Neural crest cell (in vitro differentiated cells): ENCODE measurements around the gene CASP14. TPM values are rescaled to one million over a fixed set of nuclear protein-coding genes. Genes with fewer than 3 reads are reported as not detected.

Source experiments
- DNase-seq: peaks from one replicate; pipeline ENCODE4 v3.0.0; 2021; ENCODE audit warnings: low read depth, mixed read lengths, low spot score
- H3K27ac Mint-ChIP-seq: one replicate; pipeline ENCODE4 v1.8.0; 2021; ENCODE audit warnings: mild to moderate bottlenecking, mixed read lengths; ENCODE audit not compliant: unreplicated experiment
- H3K27me3 Mint-ChIP-seq: 2 replicates; pipeline ENCODE4 v1.8.0; 2021; ENCODE audit warnings: low read depth, mild to moderate bottlenecking, mixed read lengths
- H3K36me3 Mint-ChIP-seq: 2 replicates; pipeline ENCODE4 v1.8.0; 2021; ENCODE audit warnings: low read depth, mild to moderate bottlenecking, mixed read lengths
- H3K4me1 Mint-ChIP-seq: 2 replicates; pipeline ENCODE4 v1.8.0; 2021; ENCODE audit warnings: mixed read lengths
- H3K4me3 Mint-ChIP-seq: one replicate; pipeline ENCODE4 v1.8.0; 2021; ENCODE audit warnings: mild to moderate bottlenecking, mixed read lengths
- H3K9me3 Mint-ChIP-seq: 2 replicates; pipeline ENCODE4 v1.8.0; 2021; ENCODE audit warnings: mixed read lengths
- total RNA-seq: library from RNA; stranded (reverse); gene quantifications from 2 replicates; pipeline ENCODE4 v1.2.1, GENCODE V29; 2021
- TF ChIP-seq, protein P1 (sequence below): fragments of 200-600 bp; sonication (generic); conservative IDR thresholded peaks from 2 replicates; pipeline ENCODE4 v1.5.0; 2021; ENCODE audit warnings: antibody characterized with exemption, mild to moderate bottlenecking

The CASP14 gene
- total RNA-seq, 1 donor from 2014 or later, result not detected

DNA sequence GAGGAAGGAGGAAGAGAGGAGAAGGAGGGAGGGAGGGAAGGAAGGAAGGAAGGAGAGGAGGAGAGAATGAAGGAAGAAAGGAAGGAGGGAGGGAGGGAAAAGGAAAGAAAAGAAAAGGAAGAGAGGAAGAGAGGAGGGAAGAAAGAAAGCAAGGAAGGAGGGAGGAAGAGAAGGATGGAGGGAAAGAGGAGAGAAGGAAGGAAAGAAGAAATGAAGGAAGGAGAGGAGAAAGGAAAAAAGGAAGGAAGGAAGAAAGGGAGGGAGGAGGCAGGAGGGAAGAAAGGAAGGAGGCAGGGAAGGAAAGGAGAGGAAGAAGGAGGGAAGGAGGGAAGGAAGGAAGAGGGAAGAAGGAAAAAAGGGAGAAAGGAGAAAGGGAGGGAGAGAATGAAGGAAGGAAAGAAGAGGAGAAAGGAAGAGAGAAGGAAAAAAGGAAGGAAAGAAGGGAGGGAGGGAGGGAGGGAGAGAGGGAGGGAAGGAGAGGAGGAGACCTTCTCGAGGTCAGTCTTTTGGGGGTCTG is 13.4 kb upstream of the CASP14 start:
- TF ChIP-seq, protein P1, sequence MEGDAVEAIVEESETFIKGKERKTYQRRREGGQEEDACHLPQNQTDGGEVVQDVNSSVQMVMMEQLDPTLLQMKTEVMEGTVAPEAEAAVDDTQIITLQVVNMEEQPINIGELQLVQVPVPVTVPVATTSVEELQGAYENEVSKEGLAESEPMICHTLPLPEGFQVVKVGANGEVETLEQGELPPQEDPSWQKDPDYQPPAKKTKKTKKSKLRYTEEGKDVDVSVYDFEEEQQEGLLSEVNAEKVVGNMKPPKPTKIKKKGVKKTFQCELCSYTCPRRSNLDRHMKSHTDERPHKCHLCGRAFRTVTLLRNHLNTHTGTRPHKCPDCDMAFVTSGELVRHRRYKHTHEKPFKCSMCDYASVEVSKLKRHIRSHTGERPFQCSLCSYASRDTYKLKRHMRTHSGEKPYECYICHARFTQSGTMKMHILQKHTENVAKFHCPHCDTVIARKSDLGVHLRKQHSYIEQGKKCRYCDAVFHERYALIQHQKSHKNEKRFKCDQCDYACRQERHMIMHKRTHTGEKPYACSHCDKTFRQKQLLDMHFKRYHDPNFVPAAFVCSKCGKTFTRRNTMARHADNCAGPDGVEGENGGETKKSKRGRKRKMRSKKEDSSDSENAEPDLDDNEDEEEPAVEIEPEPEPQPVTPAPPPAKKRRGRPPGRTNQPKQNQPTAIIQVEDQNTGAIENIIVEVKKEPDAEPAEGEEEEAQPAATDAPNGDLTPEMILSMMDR, result no peak
- DNase-seq, result no peak
- H3K4me1 Mint-ChIP-seq, result no peaks in the 10 kb centered on the region
- H3K27me3 Mint-ChIP-seq, result peaks cover 71% of the 10 kb centered on the region
- H3K27ac Mint-ChIP-seq, result no peak overlapping the region
- H3K9me3 Mint-ChIP-seq, result no peaks in the 10 kb centered on the region
- H3K36me3 Mint-ChIP-seq, result no peaks in the 10 kb centered on the region
- no peak overlapping the region for H3K4me3 Mint-ChIP-seq

DNA sequence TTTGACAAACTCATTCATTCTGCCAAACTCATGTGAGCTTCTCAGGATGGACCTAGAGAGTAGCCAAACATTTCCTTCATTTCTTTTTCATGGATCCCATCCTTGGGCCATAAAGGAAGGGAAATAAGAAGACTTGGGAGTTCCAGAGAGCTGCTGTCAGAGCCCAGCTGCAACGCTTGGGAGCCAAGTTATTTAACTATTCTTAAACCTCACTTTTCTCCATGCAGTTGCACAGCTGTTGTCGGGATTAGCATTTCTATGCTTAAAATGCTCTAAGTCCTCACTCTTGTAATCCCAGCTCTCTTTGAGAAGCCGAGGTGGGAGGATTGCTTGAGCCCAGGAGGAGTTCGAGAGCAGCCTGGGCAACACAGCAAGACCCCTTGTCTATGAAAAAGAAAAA is 11.7 kb upstream of the CASP14 start:
- peaks cover 57% of the 10 kb centered on the region for H3K27me3 Mint-ChIP-seq
- H3K36me3 Mint-ChIP-seq, result no peaks in the 10 kb centered on the region
- TF ChIP-seq, protein P1, result no peak
- no peaks in the 10 kb centered on the region for H3K9me3 Mint-ChIP-seq
- no peaks in the 10 kb centered on the region for H3K4me1 Mint-ChIP-seq
- H3K4me3 Mint-ChIP-seq, result no peak overlapping the region
- no peak for DNase-seq
- H3K27ac Mint-ChIP-seq, result no peak overlapping the region

DNA sequence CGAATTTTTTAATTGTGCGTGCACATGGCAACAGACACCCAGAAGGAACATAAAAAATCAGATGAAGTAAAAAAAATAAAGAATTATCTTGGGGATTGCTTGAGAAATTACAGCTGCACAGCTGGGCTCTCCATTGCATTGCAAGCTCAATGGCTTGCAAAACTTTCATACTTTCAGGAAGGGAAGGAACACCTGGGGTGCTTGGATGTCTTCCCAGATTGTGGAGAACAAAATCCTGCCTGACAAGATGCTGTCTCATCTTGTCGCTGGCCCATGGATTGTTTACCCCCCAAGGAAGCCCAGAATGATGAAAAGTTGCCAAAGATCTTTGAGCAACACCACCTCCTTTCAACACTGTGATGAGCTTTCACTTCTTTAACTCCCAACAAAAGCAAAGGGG is 11.0 kb upstream of the CASP14 start:
- Mint-ChIP-seq H3K4me3 (no peak overlapping the region), H3K36me3 (no peaks in the 10 kb centered on the region), H3K9me3 (no peaks in the 10 kb centered on the region), H3K4me1 (no peaks in the 10 kb centered on the region), H3K27ac (no peak overlapping the region), H3K27me3 (peaks cover 56% of the 10 kb centered on the region)
- no peak for DNase-seq
- TF ChIP-seq, protein P1, result no peak

DNA sequence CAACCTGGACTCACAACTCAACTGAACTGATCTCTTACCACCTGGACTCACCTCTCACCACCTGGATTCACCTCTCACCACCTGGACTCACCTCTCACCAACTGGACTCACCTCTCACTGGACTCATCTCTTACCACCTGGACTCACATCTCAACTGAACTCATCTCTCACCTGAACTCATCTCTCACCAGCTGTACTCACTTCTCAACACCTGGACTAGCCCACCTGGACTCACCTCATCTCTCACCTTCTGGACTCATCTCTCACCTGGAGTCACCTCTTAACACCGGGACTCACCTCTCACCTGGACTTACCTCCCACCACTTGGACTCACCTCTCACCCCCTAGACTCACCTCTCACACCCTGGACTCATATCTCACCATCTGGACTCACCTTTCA is 7.3 kb upstream of the CASP14 start:
- H3K27ac Mint-ChIP-seq, result no peak overlapping the region
- DNase-seq, result no peak
- H3K27me3 Mint-ChIP-seq, result peaks cover 55% of the 10 kb centered on the region
- TF ChIP-seq, protein P1, result no peak
- H3K9me3 Mint-ChIP-seq, result no peaks in the 10 kb centered on the region
- no peaks in the 10 kb centered on the region for H3K36me3 Mint-ChIP-seq
- H3K4me1 Mint-ChIP-seq, result no peaks in the 10 kb centered on the region
- H3K4me3 Mint-ChIP-seq, result no peak overlapping the region

DNA sequence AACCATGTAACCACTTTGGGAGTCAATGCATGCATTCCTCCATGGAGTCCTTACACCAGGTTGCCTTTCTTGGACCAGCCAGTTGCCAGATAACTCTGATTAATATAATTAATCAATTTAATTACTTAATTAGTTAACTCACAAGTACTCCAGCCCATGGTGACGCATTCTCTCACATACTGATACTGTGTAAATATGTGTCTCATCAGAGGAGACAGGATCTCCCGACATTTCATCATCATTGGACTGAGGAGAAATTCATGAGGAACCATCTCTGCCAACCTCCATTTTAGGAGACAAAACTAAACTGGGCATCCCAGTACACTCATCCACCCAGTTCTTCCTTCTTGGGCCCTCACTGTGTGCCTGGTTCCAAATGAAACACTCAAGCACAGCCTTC is 6.5 kb upstream of the CASP14 start:
- no peak overlapping the region for H3K27ac Mint-ChIP-seq
- H3K36me3 Mint-ChIP-seq, result no peaks in the 10 kb centered on the region
- H3K4me1 Mint-ChIP-seq, result no peaks in the 10 kb centered on the region
- H3K4me3 Mint-ChIP-seq, result no peak overlapping the region
- H3K9me3 Mint-ChIP-seq, result no peaks in the 10 kb centered on the region
- TF ChIP-seq, protein P1, result no peak
- peaks cover 53% of the 10 kb centered on the region for H3K27me3 Mint-ChIP-seq
- no peak for DNase-seq

DNA sequence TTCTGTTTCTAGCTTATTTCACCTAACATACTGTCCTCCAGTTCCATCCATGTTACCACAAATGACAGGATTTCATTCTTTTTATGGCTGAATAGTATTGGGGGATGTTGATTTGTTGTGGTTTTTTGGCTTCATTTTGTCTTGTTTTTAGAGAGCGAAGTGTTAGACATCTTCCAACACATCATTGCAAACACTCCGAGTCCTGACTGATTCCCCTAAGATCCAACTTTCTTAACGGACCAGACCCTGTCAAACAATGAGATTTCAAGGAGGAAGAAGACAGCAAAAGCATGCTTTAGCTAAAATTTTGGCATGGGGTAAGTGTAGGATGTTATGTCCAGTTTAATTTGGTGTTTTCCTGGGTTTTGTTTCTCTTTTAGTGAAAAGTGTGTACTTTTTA is 3.8 kb upstream of the CASP14 start:
- Mint-ChIP-seq H3K36me3 (no peaks in the 10 kb centered on the region), H3K4me1 (no peaks in the 10 kb centered on the region), H3K9me3 (peaks cover under 1% of the 10 kb centered on the region), H3K4me3 (no peak overlapping the region), H3K27ac (no peak overlapping the region), H3K27me3 (peaks cover 47% of the 10 kb centered on the region)
- DNase-seq, result no peak
- TF ChIP-seq, protein P1, result no peak
